A549 (cell line): ENCODE data around the gene TRPV2. TPM values are rescaled to one million over a fixed set of nuclear protein-coding genes. Genes with fewer than 3 reads are reported as not detected.

Experiments
- ATAC-seq, 2 experiments: fragments of 200-7000 bp in 1 of 2; fragments of >200 bp in 1 of 2; cut with Nextera tagmentation in 1 of 2; cut with Tn5 transposase in 1 of 2; 3 replicates each; pipeline versions ENCODE4 v1.8.0 to v1.9.1; 2018 to 2020; ENCODE audit warnings: mild to moderate bottlenecking in 1 of 2, moderate library complexity in 1 of 2
- CTCF ChIA-PET: fragments of 300-600 bp; sonication (Branson Sonifier 250); formaldehyde crosslinking; extraction: SDS; loops from one replicate; lab custom pipeline; 2021; ENCODE audit warnings: antibody characterized with exemption, inconsistent platforms; lab: Yijun Ruan, JAX
- POLR2A ChIA-PET: fragments of 350-600 bp; formaldehyde crosslinking; extraction: SDS; loops from one replicate; lab custom pipeline; 2021; ENCODE audit warnings: antibody characterized with exemption, inconsistent platforms; lab: Yijun Ruan, JAX
- DNase-seq, 2 experiments: peaks; one replicate each; pipeline versions ENCODE4 v3.0.0 to v3.0.0-alpha.2; 2011 to 2016; ENCODE audit warnings: low read depth in 1 of 2, low spot score in 1 of 2
- FAIRE-seq: peaks from 2 replicates; lab custom pipeline; 2011; peaks lifted over from hg19 to GRCh38; lab: Jason Lieb, UNC
- H3K27ac ChIP-seq, 2 experiments: fragments of >200 bp; sonication (Bioruptor Twin); formaldehyde crosslinking; 3 replicates each; pipeline ENCODE4 v1.5.1; 2016 to 2017
- H3K4me1 ChIP-seq: fragments of >200 bp; sonication (Bioruptor Twin); formaldehyde crosslinking; 3 replicates; pipeline ENCODE4 v1.6.1; 2016
- H3K4me2 ChIP-seq: fragments of >200 bp; sonication (Bioruptor Twin); formaldehyde crosslinking; 3 replicates; pipeline ENCODE4 v1.6.1; 2016
- H3K4me3 ChIP-seq: fragments of >200 bp; sonication (Bioruptor Twin); formaldehyde crosslinking; 3 replicates; pipeline ENCODE4 v1.5.1; 2016
- H3K9me3 ChIP-seq: fragments of >200 bp; sonication (Bioruptor Twin); formaldehyde crosslinking; 3 replicates; pipeline ENCODE4 v1.6.1; 2016
- BHLHE40 ChIP-seq: IDR thresholded peaks from 2 replicates; pipeline ENCODE4 v1.6.1; 2012; ENCODE audit warnings: low read depth, low read length, inconsistent platforms
- CBX8 ChIP-seq: fragments of 200-600 bp; sonication (generic); IDR thresholded peaks from 2 replicates; pipeline ENCODE4 v1.6.1; 2016
- EP300 ChIP-seq, 2 experiments: fragments of >200 bp; sonication (Bioruptor Twin); formaldehyde crosslinking; IDR thresholded peaks; 2 replicates in 1 of 2; 3 replicates in 1 of 2; pipeline ENCODE4 v1.6.1; 2016 to 2017
- ESRRA ChIP-seq: fragments of 150-350 bp; IDR thresholded peaks from 2 replicates; pipeline ENCODE4 v1.6.1; 2014; ENCODE audit warnings: mild to moderate bottlenecking, low read length, borderline replicate concordance
- FOSL2 ChIP-seq, 2 experiments: fragments of 450-650 bp in 1 of 2; fragments of >200 bp in 1 of 2; sonication (Bioruptor Twin) in 1 of 2; formaldehyde crosslinking; IDR thresholded peaks; 2 replicates each; pipeline versions ENCODE4 v1.5.0 to v1.6.1; 2016 to 2020; ENCODE audit warnings: mild to moderate bottlenecking in 1 of 2, moderate library complexity in 1 of 2
- GATA3 ChIP-seq: IDR thresholded peaks from 2 replicates; pipeline ENCODE4 v1.6.1; 2012; ENCODE audit warnings: borderline replicate concordance
- HEYL ChIP-seq: fragments of 250-450 bp; sonication (Bioruptor Pico); IDR thresholded peaks from 2 replicates; pipeline ENCODE4 v1.8.0; 2021; ENCODE audit warnings: mild to moderate bottlenecking, moderate library complexity
- HOXB13 ChIP-seq: fragments of 250-450 bp; sonication (Bioruptor Pico); IDR thresholded peaks from 2 replicates; pipeline ENCODE4 v1.5.0; 2020; ENCODE audit warnings: low read depth, mild to moderate bottlenecking, moderate library complexity
- JUN ChIP-seq, 2 experiments: fragments of >200 bp; sonication (Bioruptor Twin); formaldehyde crosslinking; IDR thresholded peaks; 2 replicates in 1 of 2; 3 replicates in 1 of 2; pipeline ENCODE4 v1.6.1; 2016 to 2017
- KDM1A ChIP-seq: fragments of 200-600 bp; sonication (generic); IDR thresholded peaks from 2 replicates; pipeline ENCODE4 v1.6.1; 2016; ENCODE audit warnings: low read depth, mild to moderate bottlenecking
- KDM5A ChIP-seq: fragments of 200-600 bp; sonication (generic); IDR thresholded peaks from 2 replicates; pipeline ENCODE4 v1.6.1; 2016; ENCODE audit warnings: antibody characterized with exemption, mild to moderate bottlenecking
- NPAS2 ChIP-seq: fragments of 250-450 bp; sonication (Bioruptor Pico); IDR thresholded peaks from 2 replicates; pipeline ENCODE4 v1.8.0; 2022; ENCODE audit warnings: mild to moderate bottlenecking, moderate library complexity, borderline replicate concordance
- PHF8 ChIP-seq: fragments of 200-600 bp; sonication (generic); IDR thresholded peaks from 2 replicates; pipeline ENCODE4 v1.6.1; 2016; ENCODE audit warnings: low read depth, mild to moderate bottlenecking, antibody characterized with exemption, moderate library complexity, borderline replicate concordance
- POLR2AphosphoS2 ChIP-seq: conservative IDR thresholded peaks from 2 replicates; pipeline ENCODE4 v1.6.1; 2012; ENCODE audit warnings: low read length, improper control_type of control experiment, inconsistent platforms
- RFX5 ChIP-seq: fragments of 450-650 bp; IDR thresholded peaks from 2 replicates; pipeline ENCODE4 v1.7.1; 2014; ENCODE audit warnings: antibody characterized with exemption, mild to moderate bottlenecking, moderate library complexity
- RNF2 ChIP-seq: fragments of 200-600 bp; sonication (generic); IDR thresholded peaks from 2 replicates; pipeline ENCODE4 v1.6.1; 2016; ENCODE audit warnings: low read depth, mild to moderate bottlenecking, antibody characterized with exemption, moderate library complexity, borderline replicate concordance
- ZFP36 ChIP-seq: fragments of 450-650 bp; IDR thresholded peaks from 2 replicates; pipeline ENCODE4 v1.6.1; 2014; ENCODE audit warnings: borderline replicate concordance; ENCODE audit not compliant: partially characterized antibody
- ZNF302 ChIP-seq: fragments of 250-450 bp; sonication (Bioruptor Pico); IDR thresholded peaks from 2 replicates; pipeline ENCODE4 v1.9.0; 2021; ENCODE audit warnings: inconsistent platforms, mild to moderate bottlenecking, moderate library complexity
- ZSCAN20 ChIP-seq: fragments of 250-450 bp; sonication (Bioruptor Pico); IDR thresholded peaks from 2 replicates; pipeline ENCODE4 v1.8.0; 2022; ENCODE audit warnings: mild to moderate bottlenecking, moderate library complexity
- WGBS: methylation state at CpG from one replicate; pipeline ENCODE4 v1.1.6; 2017; ENCODE audit errors: missing lambda C conversion rate; 5-methylcytosine and 5-hydroxymethylcytosine counted together
- polyA plus RNA-seq, 4 experiments: library from polyadenylated mRNA; depleted of rRNA in 3 of 4; stranded (reverse); fragments of >200 nt; fragmentation: RNase III in 1 of 4; extraction: RNeasy Plus Mini Kit Qiagen cat#74134 plus additional on column Dnase treatment in 1 of 4; gene quantifications; 2 replicates in 3 of 4; 3 replicates in 1 of 4; pipeline ENCODE4 v1.2.3, GENCODE V29; 2011 to 2017
- TF ChIP-seq, protein P1 (sequence below): IDR thresholded peaks from 2 replicates; pipeline ENCODE4 v1.6.1; 2012
- TF ChIP-seq, protein P2 (sequence below): fragments of >200 bp; sonication (Bioruptor Twin); formaldehyde crosslinking; IDR thresholded peaks from 3 replicates; pipeline ENCODE4 v1.5.1; 2016
- TF ChIP-seq, protein P3 (sequence below): IDR thresholded peaks from 2 replicates; pipeline ENCODE4 v1.6.1; 2012

TRPV2 gene
- polyA plus RNA-seq, 2 of the 4 experiments (the other 2 are of a cell fraction), result 0.31 to 0.61 TPM

DNA sequence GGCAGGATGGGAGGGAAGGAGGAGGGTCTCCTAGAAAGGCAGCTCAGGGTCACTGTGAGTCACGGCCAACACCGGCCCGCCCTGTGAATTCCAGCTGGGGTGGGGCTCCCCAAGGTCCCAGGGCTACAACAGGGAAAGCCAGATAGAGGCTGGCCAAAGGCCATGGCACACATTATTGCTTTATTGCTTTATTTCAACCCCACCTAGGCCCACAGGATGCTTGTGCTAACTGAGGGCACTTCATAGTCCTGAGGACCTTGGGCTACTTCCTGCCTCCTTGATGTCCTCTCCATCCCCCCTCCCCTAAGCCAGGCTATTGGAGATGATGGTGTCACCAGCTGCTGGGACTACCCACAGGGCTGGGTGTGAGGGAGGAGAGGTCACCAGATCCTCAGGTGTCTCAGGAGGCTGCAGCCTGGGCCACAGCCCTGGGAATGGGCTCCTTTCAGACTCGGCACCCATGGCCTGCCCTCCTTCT lies 50.5 kb downstream of the TRPV2 start:
- H3K4me3 ChIP-seq, result no peak overlapping the region
- WGBS, result 77% methylated on average over 4 of the region's 4 CpGs
- H3K4me2 ChIP-seq, result no peak overlapping the region
- ATAC-seq (no peak), FAIRE-seq (no peak), DNase-seq (no peak)
- POLR2A ChIA-PET, result no interaction called here
- CTCF ChIA-PET, result interaction anchor here (1.6 to 29.8 kb wide), 3 partner anchors 14 to 54 kb away, joined by 5 to 589 read pairs (median 89); no protein-coding TSS in a partner anchor
- TF ChIP-seq RFX5, result no peak
- H3K9me3 ChIP-seq, result no peaks in the 10 kb centered on the region
- H3K4me1 ChIP-seq, result peaks cover 10% of the 10 kb centered on the region; the same call in 2 of the 3 replicates
- no peak overlapping the region for H3K27ac ChIP-seq

DNA sequence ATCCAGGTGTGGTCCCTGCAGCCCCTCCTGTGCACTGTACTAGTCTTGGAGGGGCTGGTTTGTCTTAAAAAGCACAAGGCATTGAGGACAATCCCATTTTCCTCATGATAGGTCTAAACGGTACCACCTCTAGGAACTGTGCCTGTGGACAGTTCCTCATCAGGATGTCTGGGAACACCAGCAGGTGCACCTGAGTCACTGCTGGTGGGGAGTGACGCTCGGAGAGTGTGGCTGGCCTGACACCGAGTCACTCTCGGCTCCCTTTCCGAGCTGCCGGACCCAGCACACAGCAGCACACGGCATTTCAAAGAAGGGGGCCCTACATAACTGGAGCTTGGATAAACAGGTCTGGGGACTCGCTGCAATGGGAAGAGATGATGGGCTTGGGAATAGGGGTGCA lies 51.0 kb downstream of the TRPV2 start:
- CTCF ChIA-PET, result interaction anchor here (0.9 to 29.8 kb wide), 3 partner anchors 14 to 102 kb away, joined by 3 to 589 read pairs (median 89); no protein-coding TSS in a partner anchor
- 88% methylated on average over 9 of the region's 9 CpGs for WGBS
- H3K4me2 ChIP-seq, result no peak overlapping the region
- no peak overlapping the region for H3K27ac ChIP-seq
- ATAC-seq, result no peak
- no peaks in the 10 kb centered on the region for H3K9me3 ChIP-seq
- H3K4me3 ChIP-seq, result no peak overlapping the region
- TF ChIP-seq ESRRA (no peak), POLR2AphosphoS2 (no peak)
- no peak for FAIRE-seq
- DNase-seq, result no peak
- POLR2A ChIA-PET, result no interaction called here
- H3K4me1 ChIP-seq, result peaks cover 10% of the 10 kb centered on the region; the same call in 2 of the 3 replicates

DNA sequence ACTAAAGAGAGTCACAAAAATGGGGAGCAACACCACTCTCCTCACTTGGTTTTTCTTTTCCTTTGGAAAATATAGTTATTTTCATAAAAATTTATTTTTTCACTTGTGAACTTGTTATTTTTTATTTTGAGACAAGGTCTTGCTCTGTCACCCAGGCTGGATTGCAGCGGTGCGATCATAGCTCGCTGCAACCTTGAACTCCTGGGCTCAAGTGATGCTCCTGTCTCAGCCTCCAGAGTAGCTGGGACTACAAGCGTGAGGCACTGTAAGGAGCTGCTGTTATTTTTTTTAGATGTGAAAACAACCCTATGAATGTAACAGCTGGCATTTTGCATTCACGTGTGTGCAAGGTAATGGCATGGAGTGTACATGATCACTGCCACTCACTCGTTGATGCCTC lies 51.7 kb downstream of the TRPV2 start:
- TF ChIP-seq BHLHE40 (no peak), ZFP36 (no peak), NPAS2 (no peak), CBX8 (no peak), PHF8 (no peak), FOSL2 (IDR thresholded peaks at IDR 0.05) (no peak), FOSL2 (CRISPR knock-in tag; IDR thresholded peaks at IDR 0.05) (no peak), HOXB13 (CRISPR knock-in tag) (no peak), HEYL (CRISPR knock-in tag) (no peak), ZSCAN20 (CRISPR knock-in tag) (no peak), KDM5A (no peak), KDM1A (no peak), RNF2 (no peak), GATA3 (no peak), ZNF302 (CRISPR knock-in tag) (no peak), EP300 (IDR thresholded peaks at IDR 0.05) (no peak), JUN (IDR thresholded peaks at IDR 0.05) (no peak)
- TF ChIP-seq, protein P1, sequence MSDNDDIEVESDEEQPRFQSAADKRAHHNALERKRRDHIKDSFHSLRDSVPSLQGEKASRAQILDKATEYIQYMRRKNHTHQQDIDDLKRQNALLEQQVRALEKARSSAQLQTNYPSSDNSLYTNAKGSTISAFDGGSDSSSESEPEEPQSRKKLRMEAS, result no peak
- TF ChIP-seq, protein P2, sequence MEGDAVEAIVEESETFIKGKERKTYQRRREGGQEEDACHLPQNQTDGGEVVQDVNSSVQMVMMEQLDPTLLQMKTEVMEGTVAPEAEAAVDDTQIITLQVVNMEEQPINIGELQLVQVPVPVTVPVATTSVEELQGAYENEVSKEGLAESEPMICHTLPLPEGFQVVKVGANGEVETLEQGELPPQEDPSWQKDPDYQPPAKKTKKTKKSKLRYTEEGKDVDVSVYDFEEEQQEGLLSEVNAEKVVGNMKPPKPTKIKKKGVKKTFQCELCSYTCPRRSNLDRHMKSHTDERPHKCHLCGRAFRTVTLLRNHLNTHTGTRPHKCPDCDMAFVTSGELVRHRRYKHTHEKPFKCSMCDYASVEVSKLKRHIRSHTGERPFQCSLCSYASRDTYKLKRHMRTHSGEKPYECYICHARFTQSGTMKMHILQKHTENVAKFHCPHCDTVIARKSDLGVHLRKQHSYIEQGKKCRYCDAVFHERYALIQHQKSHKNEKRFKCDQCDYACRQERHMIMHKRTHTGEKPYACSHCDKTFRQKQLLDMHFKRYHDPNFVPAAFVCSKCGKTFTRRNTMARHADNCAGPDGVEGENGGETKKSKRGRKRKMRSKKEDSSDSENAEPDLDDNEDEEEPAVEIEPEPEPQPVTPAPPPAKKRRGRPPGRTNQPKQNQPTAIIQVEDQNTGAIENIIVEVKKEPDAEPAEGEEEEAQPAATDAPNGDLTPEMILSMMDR, result no peak
- TF ChIP-seq, protein P3, sequence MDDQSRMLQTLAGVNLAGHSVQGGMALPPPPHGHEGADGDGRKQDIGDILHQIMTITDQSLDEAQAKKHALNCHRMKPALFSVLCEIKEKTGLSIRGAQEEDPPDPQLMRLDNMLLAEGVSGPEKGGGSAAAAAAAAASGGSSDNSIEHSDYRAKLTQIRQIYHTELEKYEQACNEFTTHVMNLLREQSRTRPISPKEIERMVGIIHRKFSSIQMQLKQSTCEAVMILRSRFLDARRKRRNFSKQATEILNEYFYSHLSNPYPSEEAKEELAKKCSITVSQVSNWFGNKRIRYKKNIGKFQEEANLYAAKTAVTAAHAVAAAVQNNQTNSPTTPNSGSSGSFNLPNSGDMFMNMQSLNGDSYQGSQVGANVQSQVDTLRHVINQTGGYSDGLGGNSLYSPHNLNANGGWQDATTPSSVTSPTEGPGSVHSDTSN, result no peak
- DNase-seq, result no peak
- H3K9me3 ChIP-seq, result no peaks in the 10 kb centered on the region
- H3K4me2 ChIP-seq, result no peak overlapping the region
- POLR2A ChIA-PET, result no interaction called here
- H3K4me1 ChIP-seq, result peaks cover 10% of the 10 kb centered on the region; the same call in 2 of the 3 replicates
- no peak for ATAC-seq
- no peak overlapping the region for H3K4me3 ChIP-seq
- WGBS, result 93% methylated on average over 6 of the region's 6 CpGs
- CTCF ChIA-PET, result interaction anchor here (0.9 to 29.8 kb wide), 3 partner anchors 15 to 103 kb away, joined by 3 to 589 read pairs (median 89); no protein-coding TSS in a partner anchor
- no peak overlapping the region for H3K27ac ChIP-seq
- no peak for FAIRE-seq
